ENCODE measurements around the gene TYRO3. TPM values are rescaled to one million over a fixed set of nuclear protein-coding genes. Genes with fewer than 3 reads are reported as not detected.

TYRO3 gene
- total RNA-seq, 1 donor from 2014 or later: 13.3 TPM

GRCh38 chr15:41594801-41595746 is 36.1 kb downstream of the TYRO3 start:
- no peak for DNase-seq (ENCODE audit: extremely low spot score in 2 of 2)
- no peak for TF ChIP-seq POLR2AphosphoS5 (IDR thresholded peaks at IDR 0.05; ENCODE audit: insufficient read depth in 1 of 2, low read depth in 1 of 2)
- no peak for TF ChIP-seq POLR2A (IDR thresholded peaks at IDR 0.05)
- TF ChIP-seq, protein P1, sequence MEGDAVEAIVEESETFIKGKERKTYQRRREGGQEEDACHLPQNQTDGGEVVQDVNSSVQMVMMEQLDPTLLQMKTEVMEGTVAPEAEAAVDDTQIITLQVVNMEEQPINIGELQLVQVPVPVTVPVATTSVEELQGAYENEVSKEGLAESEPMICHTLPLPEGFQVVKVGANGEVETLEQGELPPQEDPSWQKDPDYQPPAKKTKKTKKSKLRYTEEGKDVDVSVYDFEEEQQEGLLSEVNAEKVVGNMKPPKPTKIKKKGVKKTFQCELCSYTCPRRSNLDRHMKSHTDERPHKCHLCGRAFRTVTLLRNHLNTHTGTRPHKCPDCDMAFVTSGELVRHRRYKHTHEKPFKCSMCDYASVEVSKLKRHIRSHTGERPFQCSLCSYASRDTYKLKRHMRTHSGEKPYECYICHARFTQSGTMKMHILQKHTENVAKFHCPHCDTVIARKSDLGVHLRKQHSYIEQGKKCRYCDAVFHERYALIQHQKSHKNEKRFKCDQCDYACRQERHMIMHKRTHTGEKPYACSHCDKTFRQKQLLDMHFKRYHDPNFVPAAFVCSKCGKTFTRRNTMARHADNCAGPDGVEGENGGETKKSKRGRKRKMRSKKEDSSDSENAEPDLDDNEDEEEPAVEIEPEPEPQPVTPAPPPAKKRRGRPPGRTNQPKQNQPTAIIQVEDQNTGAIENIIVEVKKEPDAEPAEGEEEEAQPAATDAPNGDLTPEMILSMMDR (IDR thresholded peaks at IDR 0.05): no peak
- Histone ChIP-seq H3K4me1 (no peaks in the 10 kb centered on the region), H3K27me3 (no peaks in the 10 kb centered on the region), H3K9me3 (no peaks in the 10 kb centered on the region), H3K27ac (no peak overlapping the region), H3K36me3 (no peaks in the 10 kb centered on the region), H3K4me3 (no peak overlapping the region)
- intact Hi-C loops (cut with DNase I): no loop called here

DNA sequence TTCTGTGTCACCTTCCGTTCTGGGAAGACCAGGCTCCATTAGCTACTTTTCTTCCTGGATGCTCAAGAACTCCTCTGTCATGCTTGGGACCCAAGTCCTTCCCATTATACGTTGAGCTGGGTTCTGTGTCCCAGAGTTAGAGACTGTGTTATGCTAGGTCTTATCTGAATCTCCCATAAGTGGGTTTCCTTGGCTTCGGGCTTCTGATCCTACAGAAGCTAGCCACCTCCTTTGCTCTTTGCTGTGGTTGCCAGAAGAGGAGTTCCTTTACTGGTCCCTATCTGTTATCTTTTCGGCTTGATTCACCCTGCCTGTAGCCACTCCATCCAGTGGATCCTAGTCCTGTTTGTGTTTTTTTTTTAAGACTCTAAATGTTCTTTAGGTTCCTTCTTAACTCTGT is 38.0 kb downstream of the TYRO3 start:
- Histone ChIP-seq H3K4me3 (no peak overlapping the region), H3K27me3 (no peaks in the 10 kb centered on the region), H3K4me1 (no peaks in the 10 kb centered on the region), H3K36me3 (no peaks in the 10 kb centered on the region), H3K9me3 (no peaks in the 10 kb centered on the region), H3K27ac (no peak overlapping the region)
- intact Hi-C loops (cut with DNase I): no loop called here
- TF ChIP-seq POLR2AphosphoS5 (IDR thresholded peaks at IDR 0.05; ENCODE audit: insufficient read depth in 1 of 2, low read depth in 1 of 2) (no peak), POLR2A (IDR thresholded peaks at IDR 0.05) (no peak)
- TF ChIP-seq, protein P1 (IDR thresholded peaks at IDR 0.05): no peak
- no peak for DNase-seq (ENCODE audit: extremely low spot score in 2 of 2)

- H3K27me3 ChIP-seq: no peaks in the 10 kb centered on the region
- DNase-seq (ENCODE audit: extremely low spot score in 2 of 2): no peak
- H3K36me3 ChIP-seq: no peaks in the 10 kb centered on the region
- H3K4me3 ChIP-seq: no peak overlapping the region
- H3K27ac ChIP-seq: no peak overlapping the region
- H3K9me3 ChIP-seq: no peaks in the 10 kb centered on the region
- intact Hi-C loops (cut with DNase I): no loop called here
- TF ChIP-seq POLR2AphosphoS5 (IDR thresholded peaks at IDR 0.05; ENCODE audit: insufficient read depth in 1 of 2, low read depth in 1 of 2) (no peak), POLR2A (IDR thresholded peaks at IDR 0.05) (no peak)
- TF ChIP-seq, protein P1 (IDR thresholded peaks at IDR 0.05): no peak
- no peaks in the 10 kb centered on the region for H3K4me1 ChIP-seq
Measured at GRCh38 chr15:41597787-41598186, 38.8 kb downstream of the TYRO3 start.

DNA sequence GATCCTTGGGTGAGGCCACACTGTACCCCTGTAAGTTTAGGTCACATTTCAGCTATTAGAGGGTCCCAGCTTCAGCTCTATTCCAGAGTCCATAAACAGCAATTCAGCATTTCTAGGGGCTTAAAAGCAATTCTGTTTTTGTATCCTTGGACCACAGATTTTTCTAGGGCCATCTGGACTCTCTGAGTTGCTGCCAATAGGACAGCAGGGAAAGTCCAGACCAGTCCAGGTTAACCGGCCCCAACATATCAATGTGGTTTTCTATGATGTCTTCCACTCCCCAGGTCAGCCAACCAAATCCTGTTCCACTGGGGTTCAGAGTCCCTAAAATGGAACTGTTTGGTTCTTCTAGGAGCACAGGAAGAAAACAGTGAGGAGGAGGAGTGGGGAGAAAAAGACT is 40.0 kb downstream of the TYRO3 start:
- Histone ChIP-seq H3K9me3 (no peaks in the 10 kb centered on the region), H3K4me1 (no peaks in the 10 kb centered on the region), H3K36me3 (no peaks in the 10 kb centered on the region), H3K27me3 (no peaks in the 10 kb centered on the region), H3K27ac (no peak overlapping the region), H3K4me3 (no peak overlapping the region)
- intact Hi-C loops (cut with DNase I): no loop called here
- no peak for DNase-seq (ENCODE audit: extremely low spot score in 2 of 2)
- TF ChIP-seq POLR2A (IDR thresholded peaks at IDR 0.05): no peak
- TF ChIP-seq, protein P1 (IDR thresholded peaks at IDR 0.05): no peak
- TF ChIP-seq POLR2AphosphoS5 (IDR thresholded peaks at IDR 0.05; ENCODE audit: insufficient read depth in 1 of 2, low read depth in 1 of 2): no peak

DNA sequence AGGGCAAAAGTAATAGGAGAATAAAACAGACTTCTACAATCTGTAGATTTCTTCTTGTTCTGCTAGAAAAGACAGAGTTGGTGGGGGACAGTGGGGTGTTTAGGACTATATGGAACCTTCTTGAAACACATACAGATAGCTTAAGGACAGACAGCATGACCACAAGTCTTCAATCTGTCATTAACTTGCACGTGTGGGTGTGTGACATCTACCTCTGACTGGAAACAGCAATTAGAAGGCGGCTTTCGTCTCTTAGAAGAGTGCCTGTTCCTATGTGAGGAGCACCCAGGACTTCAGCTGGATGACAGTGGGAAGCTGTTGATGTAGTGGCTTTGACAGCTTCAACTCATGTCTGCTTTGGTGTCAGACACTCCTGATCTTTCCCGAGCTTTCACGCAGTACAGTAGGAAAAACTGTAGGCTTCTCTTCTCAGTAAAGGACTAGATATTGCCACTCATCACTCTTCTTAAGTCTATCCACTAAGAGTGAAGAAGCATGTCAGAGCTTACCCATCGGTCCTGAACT is 44.5 kb downstream of the TYRO3 start:
- Histone ChIP-seq H3K27ac (no peak overlapping the region), H3K27me3 (no peaks in the 10 kb centered on the region), H3K4me3 (no peak overlapping the region), H3K36me3 (no peaks in the 10 kb centered on the region), H3K9me3 (no peaks in the 10 kb centered on the region), H3K4me1 (no peaks in the 10 kb centered on the region)
- TF ChIP-seq POLR2A (IDR thresholded peaks at IDR 0.05) (no peak), POLR2AphosphoS5 (IDR thresholded peaks at IDR 0.05; ENCODE audit: insufficient read depth in 1 of 2, low read depth in 1 of 2) (no peak)
- TF ChIP-seq, protein P1 (IDR thresholded peaks at IDR 0.05): no peak
- no peak for DNase-seq (ENCODE audit: extremely low spot score in 2 of 2)
- intact Hi-C loops (cut with DNase I): loop anchor here (5.0 to 10.0 kb wide), 2 partner anchors 49 to 209 kb away; partner anchors contain the start of gene TYRO3

Data from vagina (tissue), 2 donors.